Gastroesophageal sphincter (tissue), 4 donors: Measurements from ENCODE around the gene GOLGA8N. TPM values are rescaled to one million over a fixed set of nuclear protein-coding genes. Genes with fewer than 3 reads are reported as not detected.
"Not testable (repeated sequence)": the region's sequence is repeated elsewhere in the genome, so short reads cannot be mapped to it uniquely, and the experiment has no call there.

ENCODE experiments used
- ATAC-seq: fragments of 150-250 bp; one replicate; pipeline ENCODE4 v1.9.1; 2016; ENCODE audit warnings: mild to moderate bottlenecking, moderate library complexity
- H3K27ac ChIP-seq, 4 donors: fragments of 200-600 bp; sonication (generic) in 3 of 4; 1 replicate in 3 of 4; 2 replicates in 1 of 4; pipeline ENCODE4 v1.5.1; 2016 to 2019
- H3K27me3 ChIP-seq: fragments of 200-600 bp; sonication (generic); one replicate; pipeline ENCODE4 v1.5.1; 2019
- H3K36me3 ChIP-seq, 2 donors: fragments of 200-600 bp; sonication (generic); one replicate each; pipeline ENCODE4 v1.5.1; 2019; ENCODE audit warnings: control low read depth in 1 of 2
- H3K4me1 ChIP-seq, 3 donors: fragments of 200-600 bp; sonication (generic); 1 replicate in 2 of 3; 2 replicates in 1 of 3; pipeline ENCODE4 v1.5.1; 2016 to 2019; ENCODE audit warnings: control low read depth in 2 of 3
- H3K4me3 ChIP-seq, 2 donors: fragments of 200-600 bp; sonication (generic); one replicate each; pipeline ENCODE4 v1.5.1; 2019; ENCODE audit warnings: mild to moderate bottlenecking in 1 of 2, moderate library complexity in 1 of 2
- H3K9me3 ChIP-seq, 3 donors: fragments of 200-600 bp; sonication (generic); one replicate each; pipeline ENCODE4 v1.5.1; 2017 to 2019; ENCODE audit warnings: control low read depth in 2 of 3
- EP300 ChIP-seq: sonication (generic); formaldehyde crosslinking; IDR thresholded peaks from one replicate; pipeline ENCODE4 v1.6.1; 2017; ENCODE audit warnings: antibody characterized with exemption, mild to moderate bottlenecking
- POLR2A ChIP-seq, 2 donors: fragments of 450-650 bp; IDR thresholded peaks; one replicate each; pipeline ENCODE4 v1.6.1; 2017; ENCODE audit warnings: antibody characterized with exemption in 2 of 2, mild to moderate bottlenecking in 2 of 2, moderate library complexity in 1 of 2
- POLR2AphosphoS5 ChIP-seq: sonication (generic); formaldehyde crosslinking; IDR thresholded peaks from one replicate; pipeline ENCODE4 v1.6.1; 2017; ENCODE audit warnings: antibody characterized with exemption
- WGBS, 2 donors: methylation state at CpG; one replicate each; pipeline ENCODE4 v1.1.5; 2018; ENCODE audit warnings: low coverage in 1 of 2; 5-methylcytosine and 5-hydroxymethylcytosine counted together
- total RNA-seq, 4 donors: library from RNA; depleted of rRNA; stranded (reverse); fragments of >200 nt; gene quantifications; one replicate each; pipeline ENCODE4 v1.1.0, GENCODE V29; 2016
- TF ChIP-seq, protein P1 (sequence below), 4 experiments: fragments of 200-600 bp in 2 of 4; fragments of 450-650 bp in 2 of 4; sonication (generic) in 1 of 4; IDR thresholded peaks; one replicate each; pipeline ENCODE4 v1.5.1; 2017 to 2019; ENCODE audit warnings: antibody characterized with exemption in 4 of 4, mild to moderate bottlenecking in 2 of 4, moderate library complexity in 2 of 4

Gene GOLGA8N
- total RNA-seq, 4 donors from 2014 or later: 2.8 to 17.0 (median 8.2) TPM

DNA sequence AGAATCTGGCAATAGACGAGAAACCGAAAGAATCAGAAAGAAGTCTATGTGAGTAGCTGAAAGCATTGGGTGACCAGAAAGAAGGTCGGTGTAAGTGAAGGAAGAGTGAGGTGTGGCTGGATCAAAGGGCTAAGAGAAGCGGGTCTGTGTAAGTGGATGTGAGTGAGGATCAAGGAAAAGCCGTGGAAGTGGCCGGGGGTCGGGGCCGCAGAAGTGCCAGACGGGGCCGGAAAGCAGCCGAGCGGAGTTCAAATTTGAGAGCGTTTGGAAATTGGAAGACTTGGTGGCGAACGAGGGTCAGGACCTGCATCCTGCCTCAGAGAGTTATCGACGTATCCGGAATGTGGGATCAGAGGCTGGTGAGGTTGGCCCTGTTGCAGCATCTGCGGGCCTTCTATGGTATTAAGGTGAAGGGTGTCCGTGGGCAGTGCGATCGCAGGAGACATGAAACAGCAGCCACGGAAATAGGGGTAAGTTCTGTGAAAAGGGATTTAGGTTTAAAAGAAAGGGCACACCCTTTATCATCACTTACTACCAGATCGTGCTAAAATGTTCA, 22.7 kb downstream of the GOLGA8N start:
- peaks cover 0 to 15% (median 0%) of the 10 kb centered on the region in 3 donors for H3K4me1 ChIP-seq
- H3K36me3 ChIP-seq, ATAC-seq, H3K9me3 ChIP-seq, H3K27me3 ChIP-seq: not testable (repeated sequence)
- WGBS, 2 donors: 0 to 1% methylated on average over 6 to 15 of the region's 24 CpGs
- H3K27ac ChIP-seq: peak overlapping the region in 2 of 4 donors; percentile 75 to 85
- peak overlapping the region; percentile 53 to 80 for H3K4me3 ChIP-seq

DNA sequence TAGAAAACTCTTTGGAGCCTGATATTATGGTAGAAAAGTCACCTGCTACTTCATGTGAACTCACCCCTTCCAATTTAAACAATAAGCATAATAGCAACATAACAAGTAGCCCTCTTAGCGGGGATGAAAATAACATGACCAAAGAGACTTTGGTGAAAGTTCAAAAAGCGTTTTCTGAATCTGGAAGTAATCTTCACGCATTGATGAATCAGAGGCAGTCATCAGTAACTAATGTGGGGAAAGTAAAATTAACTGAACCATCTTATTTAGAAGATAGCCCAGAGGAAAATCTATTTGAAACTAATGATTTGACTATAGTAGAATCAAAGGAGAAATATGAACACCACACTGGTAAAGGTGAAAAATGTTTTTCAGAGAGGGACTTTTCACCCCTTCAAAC, 43.2 kb downstream of the GOLGA8N start:
- no peaks in the 10 kb centered on the region for H3K36me3 ChIP-seq
- WGBS, 2 donors: 95 to 96% methylated on average over 3 of the region's 3 CpGs
- H3K27me3 ChIP-seq: peaks cover 3% of the 10 kb centered on the region
- ATAC-seq: no peak
- H3K9me3 ChIP-seq: no peaks in the 10 kb centered on the region
- peaks cover 0 to 2% (median 0%) of the 10 kb centered on the region in 3 donors for H3K4me1 ChIP-seq
- H3K27ac ChIP-seq: no peak overlapping the region
- TF ChIP-seq, protein P1, sequence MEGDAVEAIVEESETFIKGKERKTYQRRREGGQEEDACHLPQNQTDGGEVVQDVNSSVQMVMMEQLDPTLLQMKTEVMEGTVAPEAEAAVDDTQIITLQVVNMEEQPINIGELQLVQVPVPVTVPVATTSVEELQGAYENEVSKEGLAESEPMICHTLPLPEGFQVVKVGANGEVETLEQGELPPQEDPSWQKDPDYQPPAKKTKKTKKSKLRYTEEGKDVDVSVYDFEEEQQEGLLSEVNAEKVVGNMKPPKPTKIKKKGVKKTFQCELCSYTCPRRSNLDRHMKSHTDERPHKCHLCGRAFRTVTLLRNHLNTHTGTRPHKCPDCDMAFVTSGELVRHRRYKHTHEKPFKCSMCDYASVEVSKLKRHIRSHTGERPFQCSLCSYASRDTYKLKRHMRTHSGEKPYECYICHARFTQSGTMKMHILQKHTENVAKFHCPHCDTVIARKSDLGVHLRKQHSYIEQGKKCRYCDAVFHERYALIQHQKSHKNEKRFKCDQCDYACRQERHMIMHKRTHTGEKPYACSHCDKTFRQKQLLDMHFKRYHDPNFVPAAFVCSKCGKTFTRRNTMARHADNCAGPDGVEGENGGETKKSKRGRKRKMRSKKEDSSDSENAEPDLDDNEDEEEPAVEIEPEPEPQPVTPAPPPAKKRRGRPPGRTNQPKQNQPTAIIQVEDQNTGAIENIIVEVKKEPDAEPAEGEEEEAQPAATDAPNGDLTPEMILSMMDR (IDR thresholded peaks at IDR 0.05): no peak
- TF ChIP-seq POLR2A (IDR thresholded peaks at IDR 0.05): no peak
- TF ChIP-seq EP300: no peak
- TF ChIP-seq POLR2AphosphoS5: no peak
- no peak overlapping the region for H3K4me3 ChIP-seq

GRCh38 chr15:32636908-32637567, 43.8 kb downstream of the GOLGA8N start:
- peaks cover 10% of the 10 kb centered on the region for H3K27me3 ChIP-seq
- H3K4me1 ChIP-seq: peaks cover 0 to 7% (median 0%) of the 10 kb centered on the region in 3 donors
- no peaks in the 10 kb centered on the region for H3K36me3 ChIP-seq
- H3K4me3 ChIP-seq: no peak overlapping the region
- no peak for ATAC-seq
- H3K9me3 ChIP-seq: no peaks in the 10 kb centered on the region
- TF ChIP-seq EP300 (no peak), POLR2A (IDR thresholded peaks at IDR 0.05) (no peak), POLR2AphosphoS5 (no peak)
- TF ChIP-seq, protein P1 (IDR thresholded peaks at IDR 0.05): no peak
- H3K27ac ChIP-seq: no peak overlapping the region
- WGBS, 2 donors: 91 to 95% methylated on average over 8 of the region's 8 CpGs

GRCh38 chr15:32637704-32638103, 44.4 kb downstream of the GOLGA8N start:
- TF ChIP-seq EP300: no peak
- TF ChIP-seq, protein P1 (IDR thresholded peaks at IDR 0.05): no peak
- TF ChIP-seq POLR2AphosphoS5: no peak
- TF ChIP-seq POLR2A (IDR thresholded peaks at IDR 0.05): no peak
- H3K27me3 ChIP-seq: peaks cover 16% of the 10 kb centered on the region
- H3K4me1 ChIP-seq: peaks cover 0 to 7% (median 0%) of the 10 kb centered on the region in 3 donors
- no peak overlapping the region for H3K27ac ChIP-seq
- 83% methylated on average over 1 of the region's 1 CpG; no CpG with 5 or more reads in 1 of the 2 donors for WGBS, 2 donors
- no peaks in the 10 kb centered on the region for H3K36me3 ChIP-seq
- no peaks in the 10 kb centered on the region for H3K9me3 ChIP-seq
- no peak for ATAC-seq
- H3K4me3 ChIP-seq: no peak overlapping the region

GRCh38 chr15:32641517-32642059, 48.3 kb downstream of the GOLGA8N start, which contains the start of gene SCG5:
Gene SCG5 (plus strand): TSS chr15:32641710. CDS start chr15:32643593, 1,883 bp downstream.
- no peak for ATAC-seq
- H3K4me3 ChIP-seq: peak within 1 kb of the TSS in 1 of 2 donors; percentile 25
- peaks cover 0 to 7% (median 0%) of the 10 kb centered on the region in 3 donors for H3K4me1 ChIP-seq
- TF ChIP-seq, protein P1 (IDR thresholded peaks at IDR 0.05): no peak
- TF ChIP-seq POLR2AphosphoS5 (no peak), EP300 (no peak), POLR2A (IDR thresholded peaks at IDR 0.05) (no peak)
- WGBS, 2 donors: 16 to 19% methylated on average over 8 to 12 of the region's 22 CpGs
- no peaks in the 10 kb centered on the region for H3K36me3 ChIP-seq
- no peak within 1 kb of the TSS for H3K27ac ChIP-seq
- H3K9me3 ChIP-seq: no peaks in the 10 kb centered on the region
- H3K27me3 ChIP-seq: peaks cover 37% of the 10 kb centered on the region
